Activated CD8-positive, alpha-beta memory T cell treated with anti-CD3 and anti-CD28 coated beads, Interleukin-2, amount 50 U/mL, for 24 hours (primary cell): Measurements from ENCODE around the gene NEO1.

Source experiments
- DNase-seq: peaks from one replicate; pipeline ENCODE4 v3.0.0-alpha.2; 2020; ENCODE audit errors: extremely low read depth

The NEO1 gene

DNA sequence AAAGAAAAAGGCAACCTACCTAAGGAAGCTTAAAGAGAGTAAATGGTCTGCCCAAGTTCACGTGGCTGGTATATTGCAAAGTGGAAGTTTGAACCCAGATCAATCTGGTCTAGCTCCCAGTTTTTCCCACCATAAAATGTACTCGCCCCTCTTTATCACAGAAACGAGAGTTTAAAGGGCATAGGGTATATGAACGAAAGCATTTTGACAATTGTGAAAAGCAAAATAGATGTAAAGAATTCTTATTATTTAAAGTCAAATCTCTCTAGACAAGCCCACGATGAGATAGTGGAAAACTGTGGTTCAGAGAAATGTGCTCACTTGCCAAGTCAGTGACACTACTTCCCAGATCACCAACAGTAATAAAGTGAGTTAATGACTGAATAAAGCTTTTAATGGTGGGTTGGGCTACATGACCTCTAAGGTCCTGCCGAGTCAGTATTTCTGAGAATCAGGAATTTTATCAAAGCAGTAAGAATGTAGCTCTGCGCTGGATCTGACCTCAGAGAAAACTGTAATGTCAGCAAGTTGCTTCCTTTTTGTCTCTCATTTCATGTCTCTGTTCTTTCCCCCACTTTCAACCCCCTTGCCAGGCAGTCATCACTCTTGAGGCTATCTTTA, 23.3 kb upstream of the NEO1 start:
- no peak for DNase-seq

DNA sequence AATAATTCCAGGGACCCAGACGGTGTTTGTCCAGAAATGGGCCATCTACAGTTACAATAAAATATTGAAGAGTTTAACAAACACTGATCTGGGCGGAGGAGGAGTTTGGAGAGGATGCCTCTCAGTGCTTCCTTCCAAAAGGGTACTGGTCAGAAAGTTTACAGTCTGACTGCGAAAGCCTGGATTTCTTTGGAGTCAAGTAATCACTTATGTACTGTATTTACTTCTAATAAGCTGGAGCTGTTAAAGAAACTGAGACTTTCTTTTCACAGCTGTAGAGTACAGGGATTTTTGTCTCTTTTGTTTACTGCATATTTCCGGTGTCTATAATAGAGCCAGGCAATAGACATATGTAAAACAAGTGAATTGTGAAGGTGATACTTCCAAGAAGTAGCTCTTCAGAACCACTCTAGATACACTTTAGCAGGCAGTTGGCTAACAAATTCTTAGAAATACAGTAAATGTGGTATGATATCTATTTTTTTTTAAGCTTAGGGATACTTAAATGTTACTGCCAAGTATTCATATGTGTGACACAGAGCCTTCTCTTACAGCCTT, 22.1 kb upstream of the NEO1 start:
- DNase-seq, result no peak

DNA sequence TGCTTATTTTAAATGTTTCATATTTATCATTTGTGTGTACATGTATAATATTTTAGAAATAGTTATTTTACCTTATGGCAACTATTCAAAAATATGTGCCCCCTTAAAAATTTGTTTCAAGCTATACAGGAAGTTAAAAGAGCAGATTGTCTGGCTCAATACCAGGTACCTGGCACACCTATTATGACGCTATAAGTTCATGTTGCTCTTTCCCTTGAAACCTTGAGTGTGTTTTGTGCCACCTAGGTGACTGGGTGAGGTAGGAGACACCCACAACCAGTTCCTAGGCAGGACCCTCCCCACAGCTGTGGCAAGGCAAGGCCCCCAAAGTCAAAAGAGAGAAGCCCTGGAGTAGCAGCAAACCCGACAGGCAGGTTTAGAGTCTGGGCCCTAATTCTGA, 20.6 kb upstream of the NEO1 start:
- DNase-seq, result no peak

DNA sequence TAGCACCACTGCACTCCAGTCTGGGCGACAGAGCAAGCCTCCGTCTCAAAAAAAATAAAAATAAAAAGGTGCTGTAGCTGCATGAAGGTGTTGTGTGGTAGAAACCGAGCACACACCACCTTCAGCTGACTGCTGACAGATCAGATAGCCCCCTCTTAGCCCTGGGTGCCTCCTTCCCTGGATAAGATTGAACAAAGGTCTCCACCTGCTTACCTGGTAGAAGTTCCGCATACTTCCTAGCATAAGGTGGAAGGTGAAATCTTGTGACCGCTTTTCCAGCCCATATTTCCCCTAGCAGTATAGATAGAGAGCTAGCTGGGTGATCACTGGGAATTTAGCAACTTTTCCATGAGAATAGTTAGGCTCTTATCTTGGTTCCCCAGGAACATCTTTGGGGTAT, 18.7 kb upstream of the NEO1 start:
- DNase-seq, result no peak

DNA sequence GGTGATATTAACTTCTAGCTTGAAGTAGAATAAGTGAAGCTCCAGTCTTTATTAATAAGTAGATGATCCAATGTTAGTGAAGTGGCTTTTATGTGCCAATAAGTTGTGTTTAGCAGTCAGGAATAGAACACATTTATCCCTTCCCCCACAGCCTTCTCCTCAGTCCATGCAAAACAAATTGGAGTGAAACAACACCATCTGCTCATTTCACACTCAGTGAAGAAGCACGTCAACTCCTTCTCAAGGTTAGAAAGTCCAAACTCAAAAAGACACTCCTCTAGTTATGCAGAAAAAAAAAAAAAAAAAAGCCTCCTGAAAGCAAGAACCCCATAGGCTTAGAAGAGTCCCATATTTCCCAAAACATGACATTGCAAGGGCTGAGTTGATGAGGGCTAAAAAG, 18.0 kb upstream of the NEO1 start:
- no peak for DNase-seq

DNA sequence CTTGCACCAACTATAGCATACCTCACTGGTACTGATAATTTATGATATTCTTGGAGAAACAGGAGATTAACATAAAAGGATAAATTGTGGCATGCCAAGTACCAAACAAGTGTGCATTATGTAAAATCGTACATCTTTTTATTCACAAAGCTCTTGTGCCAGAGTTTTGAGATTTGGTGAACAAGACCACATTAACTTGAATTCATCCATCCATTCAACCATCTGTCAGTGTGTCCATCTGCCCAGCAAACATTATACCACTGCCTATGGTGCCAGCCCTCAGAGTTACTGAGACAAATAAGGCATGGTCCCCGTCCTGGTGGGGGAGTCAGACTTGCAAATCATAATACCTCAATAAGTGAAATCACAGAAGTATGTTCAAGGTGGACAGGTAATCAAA, 17.0 kb upstream of the NEO1 start:
- no peak for DNase-seq

DNA sequence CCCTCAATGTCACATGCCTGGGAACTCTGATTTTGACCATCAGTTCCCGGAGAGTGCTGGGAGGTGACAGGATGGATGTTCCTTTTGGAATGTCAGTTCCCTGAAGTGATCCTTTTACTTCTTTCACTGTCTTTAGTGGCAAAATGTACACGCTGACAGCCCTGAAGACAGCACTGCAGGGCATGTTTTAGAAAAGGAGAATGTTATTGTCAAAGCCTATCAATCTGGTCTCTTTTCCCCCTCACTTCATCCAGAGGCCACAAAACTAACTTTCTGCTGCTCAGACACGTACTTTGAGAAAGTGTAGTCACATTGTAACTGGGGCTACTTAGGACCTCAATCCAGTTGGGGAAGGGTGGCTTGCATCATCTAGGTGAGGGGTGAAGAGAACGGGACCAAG, 14.0 kb upstream of the NEO1 start:
- no peak for DNase-seq

DNA sequence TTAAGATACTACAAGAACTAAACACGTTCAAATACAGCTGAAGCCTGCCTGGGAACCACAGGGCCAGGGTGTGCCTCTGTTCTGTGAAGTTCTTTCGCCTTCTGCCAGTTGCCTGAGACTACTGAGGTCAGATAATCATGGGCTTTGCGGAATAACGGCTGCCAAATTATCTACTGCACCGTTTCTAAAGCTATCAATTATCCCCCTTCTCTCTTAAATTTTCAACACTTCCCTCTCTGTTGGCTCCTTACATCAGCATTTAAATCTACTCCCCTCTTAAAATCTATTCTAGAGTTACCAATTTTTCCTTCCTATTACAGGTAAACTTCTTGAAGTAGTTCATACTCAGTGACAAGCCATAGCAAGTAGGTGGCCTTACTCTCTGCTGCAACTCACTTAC, 6.2 kb upstream of the NEO1 start:
- no peak for DNase-seq

DNA sequence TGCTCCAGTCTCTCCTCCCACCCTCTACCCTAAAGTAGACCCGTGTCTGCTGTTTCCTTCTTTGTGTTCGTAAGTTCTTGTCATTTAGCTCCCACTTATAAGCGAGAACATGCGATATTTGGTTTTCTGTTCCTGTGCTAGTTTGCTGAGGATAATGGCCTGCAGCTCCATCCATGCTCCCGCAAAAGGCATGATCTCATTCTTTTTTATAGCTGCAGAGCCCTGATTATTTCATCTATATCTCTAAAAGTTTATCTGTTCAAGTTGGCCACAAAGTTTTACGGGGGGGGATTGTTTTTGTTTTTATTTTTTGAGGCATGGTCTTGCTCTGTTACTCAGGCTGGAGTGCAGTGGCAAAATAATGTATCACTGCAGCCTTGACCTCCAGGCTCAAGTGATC, 4.4 kb upstream of the NEO1 start:
- DNase-seq, result no peak

DNA sequence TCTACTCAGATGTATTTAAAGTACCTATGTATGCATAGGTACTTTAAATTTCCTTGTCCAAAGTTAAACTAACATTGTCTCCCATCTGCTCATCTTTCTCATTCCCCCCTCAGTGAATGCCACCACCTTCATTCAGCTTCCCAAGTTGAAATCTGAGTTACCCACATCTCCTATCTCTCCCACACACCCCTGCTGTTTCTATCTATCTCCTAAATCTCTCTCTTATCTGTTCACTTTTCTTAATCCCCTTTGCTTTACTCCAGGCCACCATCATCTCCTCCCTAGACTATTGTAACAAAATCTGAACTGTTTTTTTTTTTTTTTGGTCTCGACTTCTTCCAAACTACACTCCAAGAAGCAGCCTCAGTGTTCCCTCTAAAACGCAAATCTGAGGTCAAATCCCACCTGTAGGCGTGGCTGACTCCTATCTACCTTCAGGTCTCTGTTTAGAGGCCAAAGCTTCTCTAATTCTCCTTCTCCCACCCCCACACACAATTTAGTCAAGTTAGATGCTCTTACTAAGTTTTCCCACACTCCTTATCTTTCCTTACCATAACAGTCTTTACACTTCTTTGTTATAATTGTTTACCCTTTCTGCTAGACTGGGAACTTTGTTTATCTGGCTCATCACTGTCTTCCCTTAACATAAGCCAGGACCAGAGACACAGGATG, 3.5 kb upstream of the NEO1 start:
- DNase-seq, result no peak

DNA sequence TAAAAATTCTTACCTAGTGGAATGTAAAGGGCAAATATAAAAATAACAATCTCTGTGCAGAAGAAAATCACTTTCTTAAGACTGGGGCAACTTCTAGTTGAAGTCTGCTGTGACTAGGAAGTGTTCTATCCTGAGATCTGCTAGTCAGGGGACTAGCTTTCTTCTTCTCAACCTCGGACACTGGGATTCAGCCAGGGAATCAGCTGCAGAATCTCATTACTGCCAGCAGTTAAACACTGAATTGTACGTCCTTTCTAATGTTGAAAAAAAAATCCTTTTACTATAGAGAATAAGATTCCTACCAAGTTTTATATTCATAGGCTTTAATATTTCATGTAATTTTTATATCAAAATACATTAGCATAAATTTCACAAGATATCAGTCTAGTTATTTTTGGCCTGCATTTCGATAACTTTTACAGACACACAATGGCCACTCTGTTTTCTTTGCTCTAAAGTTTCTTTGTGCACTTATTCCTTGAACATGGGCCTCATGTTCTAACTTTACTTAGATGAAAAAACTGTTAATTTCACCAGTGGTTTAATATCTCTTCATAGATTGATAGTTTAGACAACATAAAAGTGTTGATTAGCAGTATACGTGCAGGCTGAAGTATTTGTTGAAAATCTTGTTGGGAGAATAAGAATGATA, 2.6 kb upstream of the NEO1 start:
- no peak for DNase-seq

DNA sequence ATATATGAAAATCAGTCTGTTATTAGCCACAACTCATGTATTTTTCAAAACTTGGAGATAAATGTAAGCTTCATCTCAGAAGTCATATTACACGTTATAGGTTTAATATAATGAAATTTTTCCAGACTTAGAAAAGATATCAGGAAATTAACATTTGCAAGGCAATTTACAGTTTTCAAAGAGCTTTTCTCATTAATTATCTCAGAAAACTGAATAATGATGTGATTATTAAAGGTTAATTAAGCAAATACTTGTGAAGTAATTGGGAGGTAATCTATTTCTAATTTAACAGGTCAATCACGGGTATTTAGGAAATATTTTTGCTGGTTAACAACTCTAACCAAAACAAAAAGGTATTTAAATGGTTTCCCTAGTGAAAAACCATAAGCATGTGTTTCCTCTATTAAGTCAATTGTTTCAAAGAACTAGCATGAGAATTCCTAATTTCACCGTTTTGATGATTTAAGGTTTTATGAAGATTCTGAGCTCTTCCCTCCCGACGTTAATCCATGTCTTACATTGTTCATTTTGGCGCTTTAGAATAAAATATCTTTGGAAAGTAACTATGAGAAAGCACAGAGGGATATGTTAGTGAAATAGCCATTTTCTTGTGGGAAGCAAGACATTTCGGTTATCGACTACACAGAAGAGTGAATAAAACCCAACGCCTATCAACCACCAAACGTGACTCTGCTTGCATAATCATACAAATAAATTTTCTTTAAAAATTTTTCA, 1.5 kb upstream of the NEO1 start:
- no peak for DNase-seq

DNA sequence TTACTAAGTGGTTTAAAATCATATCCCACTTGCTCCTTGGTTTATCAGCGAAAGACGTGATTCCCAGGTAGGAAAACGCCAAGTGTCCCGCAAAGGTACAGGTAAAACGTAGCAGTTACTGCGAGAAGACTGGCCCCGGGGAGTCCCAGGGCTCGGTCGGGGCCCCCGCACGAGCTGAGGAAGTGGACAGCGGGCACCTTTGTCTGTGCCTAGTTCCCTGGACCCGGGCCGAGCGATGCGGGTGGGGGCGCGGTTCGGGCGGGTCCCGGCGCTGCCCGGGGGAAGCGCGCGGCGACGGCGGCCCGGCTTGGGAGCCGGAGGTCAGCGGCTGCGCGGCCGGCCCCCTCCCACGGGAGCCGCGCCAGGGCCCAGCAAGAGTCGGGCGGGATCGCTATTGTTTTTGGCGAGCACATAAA, 864 bp upstream of the NEO1 start:
- DNase-seq, result no peak

DNA sequence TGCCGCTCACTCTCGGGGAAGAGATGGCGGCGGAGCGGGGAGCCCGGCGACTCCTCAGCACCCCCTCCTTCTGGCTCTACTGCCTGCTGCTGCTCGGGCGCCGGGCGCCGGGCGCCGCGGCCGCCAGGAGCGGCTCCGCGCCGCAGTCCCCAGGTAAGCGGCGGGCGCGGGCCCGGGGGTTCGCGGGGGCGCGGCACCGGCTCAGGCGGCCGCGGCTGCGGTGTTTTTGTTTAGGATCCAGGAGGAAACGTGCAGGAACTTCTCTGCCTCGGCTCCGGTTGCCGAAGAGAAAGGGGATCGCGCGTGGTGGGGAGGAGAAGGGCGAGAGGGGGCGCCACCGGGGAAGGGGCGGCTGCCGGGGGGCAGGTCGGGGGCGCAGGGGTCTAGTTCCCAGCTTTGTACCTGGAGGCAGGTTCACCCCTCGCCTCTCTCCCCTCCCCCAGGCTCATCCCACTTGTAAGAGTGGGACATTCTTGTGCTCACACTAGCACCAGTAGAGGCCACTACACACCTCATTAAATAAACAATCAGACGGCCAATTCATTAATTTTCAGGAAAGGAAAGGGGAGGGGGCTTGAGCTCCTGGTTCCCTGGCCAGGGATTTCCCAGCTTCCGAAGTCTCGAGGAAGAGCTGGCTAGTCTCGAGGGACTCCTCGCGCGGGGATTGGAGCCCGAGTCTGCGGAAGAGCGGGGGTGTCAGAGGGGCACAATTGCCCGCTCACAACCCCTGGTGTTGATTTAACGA, 562 bp downstream of the NEO1 start:
- no peak for DNase-seq

DNA sequence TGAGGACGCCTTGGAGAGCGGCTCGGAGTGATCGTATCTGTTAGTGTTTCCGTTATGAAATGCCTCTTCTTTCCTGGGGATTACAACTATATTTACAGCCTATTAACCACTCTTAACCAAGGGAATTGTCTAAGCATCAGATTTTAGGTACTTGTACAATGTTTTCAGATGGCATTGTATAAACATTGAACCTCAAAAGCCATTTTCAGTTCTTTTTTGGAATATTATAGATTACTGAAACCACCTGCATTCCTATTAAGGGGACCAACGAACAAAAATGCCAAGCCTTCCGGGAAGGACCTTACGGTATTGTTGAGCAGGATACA, 1.1 kb downstream of the NEO1 start:
- no peak for DNase-seq

DNA sequence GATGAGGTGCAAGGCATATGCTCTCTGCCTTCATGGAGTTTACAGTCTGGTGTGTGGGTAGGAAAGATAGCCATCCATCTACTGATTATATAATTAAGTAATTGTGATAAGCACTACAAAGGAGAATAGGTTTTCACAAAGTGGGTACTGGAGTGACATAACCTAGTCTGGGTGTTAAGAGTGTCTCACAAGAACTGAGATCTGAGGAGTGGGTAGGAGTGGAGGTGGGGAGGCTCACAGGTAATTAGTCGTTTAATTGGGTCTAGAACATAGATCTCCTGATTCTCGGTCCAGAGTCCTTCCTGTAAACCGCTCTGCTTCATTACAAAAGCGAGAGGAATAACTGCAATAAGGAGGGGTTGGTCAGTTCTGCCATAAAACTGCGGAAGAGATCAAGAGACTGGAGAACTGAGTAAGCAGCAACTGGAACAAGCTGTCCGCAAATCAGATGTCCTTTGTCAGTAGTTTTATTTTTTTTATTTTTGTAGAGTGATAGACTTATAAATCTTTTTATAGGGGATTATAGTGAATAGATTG, 2.2 kb downstream of the NEO1 start:
- no peak for DNase-seq

DNA sequence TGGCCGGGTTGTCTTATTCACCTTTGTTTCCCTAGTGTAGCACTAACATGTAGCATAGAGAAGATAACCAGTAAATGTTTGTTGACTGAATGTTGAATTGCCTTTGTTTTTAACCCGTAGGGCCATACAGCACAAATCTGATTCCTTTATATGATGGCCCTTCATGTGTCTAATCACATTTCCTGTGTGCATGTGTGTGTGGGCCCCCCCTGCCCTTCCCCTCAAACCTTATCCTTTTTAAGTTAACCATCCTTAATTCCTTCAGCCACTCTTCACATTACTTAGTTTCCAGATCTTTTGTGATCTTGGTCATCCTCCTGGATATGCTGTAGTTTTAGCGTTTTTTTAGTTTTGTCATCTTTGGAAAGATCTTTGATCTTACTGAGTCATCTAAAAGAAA, 4.2 kb downstream of the NEO1 start:
- no peak for DNase-seq

DNA sequence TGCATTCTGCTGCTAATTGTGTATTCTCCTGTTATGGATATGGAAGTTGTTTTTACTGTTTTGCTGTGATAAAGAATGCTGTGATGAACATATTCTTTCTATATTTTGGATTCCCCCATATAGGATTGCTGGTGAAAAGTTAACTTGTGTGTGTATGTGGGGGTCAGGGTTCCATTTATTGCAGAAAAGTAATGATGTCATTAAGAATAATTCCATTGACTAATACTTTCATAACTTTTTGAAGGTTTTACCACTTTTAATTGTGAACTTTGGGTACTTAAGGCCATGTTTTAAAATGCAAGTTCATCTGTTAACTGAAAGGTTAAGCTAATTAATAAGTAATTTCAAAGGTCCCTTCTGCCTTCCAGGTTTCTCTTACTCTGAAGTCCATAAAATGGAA, 6.2 kb downstream of the NEO1 start:
- DNase-seq, result no peak

DNA sequence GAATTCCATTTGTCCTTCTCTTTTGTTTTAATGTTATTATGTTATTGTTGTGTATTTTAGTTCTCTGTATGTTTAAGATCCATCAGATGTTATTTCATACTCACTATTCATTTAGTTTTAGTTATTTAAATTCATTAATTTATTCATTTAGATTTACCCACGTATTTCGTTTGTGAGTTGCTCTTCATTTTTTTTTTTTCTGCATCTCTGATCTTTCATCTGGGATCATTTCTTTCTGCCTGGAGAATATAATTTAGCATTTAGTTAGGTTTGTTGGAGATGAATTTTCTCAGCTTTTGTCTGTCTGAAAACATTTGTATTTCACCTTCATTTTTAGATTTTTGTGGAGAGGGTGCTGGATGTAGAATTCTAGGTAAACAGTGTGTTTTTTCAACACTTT, 12.9 kb downstream of the NEO1 start:
- no peak for DNase-seq

DNA sequence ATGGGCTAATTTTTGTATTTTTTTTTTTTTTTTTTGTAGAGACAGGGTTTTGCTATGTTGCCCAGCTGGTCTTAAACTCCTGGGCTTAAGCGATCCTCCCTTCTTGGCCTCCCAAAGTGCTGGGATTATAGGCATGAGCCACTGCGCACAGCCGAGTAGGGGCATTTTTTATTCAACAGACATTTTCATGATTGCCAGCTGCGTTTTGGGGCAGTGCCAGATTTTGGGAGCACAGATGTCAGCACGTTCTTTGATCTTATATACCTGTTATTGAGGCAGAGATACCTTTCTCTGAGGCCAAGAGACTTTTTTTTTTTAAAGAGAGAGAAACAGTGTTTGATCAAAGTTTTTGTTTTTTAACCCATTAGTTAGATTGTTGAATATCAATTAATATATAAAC, 16.8 kb downstream of the NEO1 start:
- no peak for DNase-seq

DNA sequence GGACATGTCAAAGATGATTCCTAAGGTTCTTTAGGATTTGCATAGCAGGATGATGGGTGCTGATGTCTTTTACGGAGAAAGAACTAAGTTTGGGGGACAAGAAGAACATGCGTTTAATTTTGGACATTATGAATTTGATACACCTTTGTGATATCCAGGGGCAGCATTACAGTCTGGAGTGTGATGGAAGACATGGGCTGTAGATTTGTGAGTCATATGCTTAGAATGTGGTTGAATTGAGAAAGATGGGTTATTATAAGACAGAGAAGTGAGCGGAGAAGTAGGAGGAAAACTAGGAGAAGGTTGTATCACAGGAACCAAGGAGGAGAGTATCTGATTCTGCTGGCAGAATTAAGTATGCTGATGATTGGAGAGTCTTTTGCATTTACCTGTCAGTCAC, 20.6 kb downstream of the NEO1 start:
- DNase-seq, result no peak

DNA sequence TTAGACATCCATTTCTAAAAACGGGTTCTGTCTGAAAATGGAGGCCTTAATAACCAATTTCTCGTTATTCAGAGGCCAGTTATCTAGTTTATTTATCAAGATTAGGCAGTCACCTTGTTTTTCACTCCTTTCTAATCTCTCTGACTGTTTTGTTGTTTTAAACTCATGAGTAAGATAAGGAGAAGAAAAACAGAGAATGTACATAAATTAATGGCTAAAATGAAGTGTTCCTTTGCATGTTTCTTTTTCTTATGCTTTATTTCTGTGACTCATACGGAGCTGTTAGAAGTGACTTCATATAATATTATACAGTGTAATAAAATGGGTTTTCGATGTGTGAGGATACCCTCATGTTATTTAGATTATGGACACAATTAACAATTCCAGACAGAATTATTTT, 22.0 kb downstream of the NEO1 start:
- DNase-seq, result no peak
